IMR-90 (cell line): ENCODE measurements around the gene ANTXR2. TPM values are rescaled to one million over a fixed set of nuclear protein-coding genes. Genes with fewer than 3 reads are reported as not detected.

Source experiments
- ATAC-seq: fragments of 200-7000 bp; cut with Tn5 transposase; 2 replicates; pipeline ENCODE4 v1.9.1; 2020; ENCODE audit warnings: low read depth, mild to moderate bottlenecking, moderate library complexity
- BruUV-seq: library from RNA; stranded (reverse); fragments of 400-500 nt; replicated peaks from 2 replicates; lab custom pipeline; 2021; lab: Mats Ljungman, UMichigan
- CTCF ChIA-PET: fragments of 300-600 bp; formaldehyde crosslinking; extraction: SDS; loops from one replicate; lab custom pipeline; 2021; ENCODE audit warnings: antibody characterized with exemption; lab: Yijun Ruan, JAX
- POLR2A ChIA-PET: fragments of 300-600 bp; sonication (Branson Sonifier 250); formaldehyde crosslinking; loops from one replicate; lab custom pipeline; 2022; ENCODE audit warnings: antibody characterized with exemption; ENCODE audit not compliant: unreplicated experiment; lab: Charles Lee
- DNase-seq: peaks from one replicate; pipeline ENCODE4 v3.0.0; 2013
- H2AFZ ChIP-seq: replicated peaks from 2 replicates; pipeline ENCODE3; 2013; ENCODE audit warnings: low read length, mild to moderate bottlenecking; ENCODE audit not compliant: poor library complexity
- H2AK5ac ChIP-seq: 2 replicates; pipeline ENCODE4 v1.6.1; 2013; ENCODE audit warnings: low read depth, low read length, inconsistent platforms
- H2AK9ac ChIP-seq: replicated peaks from 2 replicates; pipeline ENCODE3; 2013; ENCODE audit warnings: mild to moderate bottlenecking, low read depth, low read length, moderate library complexity; ENCODE audit not compliant: poor library complexity
- H2BK120ac ChIP-seq: 2 replicates; pipeline ENCODE4 v1.6.1; 2013; ENCODE audit warnings: low read depth, low read length, inconsistent platforms
- H2BK15ac ChIP-seq: 3 replicates; pipeline ENCODE4 v1.6.1; 2013; ENCODE audit warnings: low read depth, low read length, inconsistent platforms
- H2BK20ac ChIP-seq: 2 replicates; pipeline ENCODE4 v1.6.1; 2013; ENCODE audit warnings: low read depth, mild to moderate bottlenecking, inconsistent platforms, low read length, moderate library complexity
- H2BK5ac ChIP-seq: 2 replicates; pipeline ENCODE4 v1.6.1; 2013; ENCODE audit warnings: mild to moderate bottlenecking, low read depth, low read length, inconsistent platforms; ENCODE audit not compliant: poor library complexity, severe bottlenecking
- H3K14ac ChIP-seq: replicated peaks from 2 replicates; pipeline ENCODE4 v1.6.1; 2013; ENCODE audit warnings: low read depth, low read length, inconsistent platforms
- H3K18ac ChIP-seq: 2 replicates; pipeline ENCODE4 v1.6.1; 2013; ENCODE audit warnings: low read depth, low read length, control low read depth
- H3K23ac ChIP-seq: 2 replicates; pipeline ENCODE4 v1.6.1; 2013; ENCODE audit warnings: low read depth, low read length, inconsistent platforms
- H3K27ac ChIP-seq: 2 replicates; pipeline ENCODE4 v1.5.1; 2013; ENCODE audit warnings: mild to moderate bottlenecking, control low read depth, low read length; ENCODE audit not compliant: insufficient read depth
- H3K27me3 ChIP-seq: 2 replicates; pipeline ENCODE4 v1.6.1; 2013; ENCODE audit warnings: low read length; ENCODE audit not compliant: control insufficient read depth, insufficient read depth
- H3K36me3 ChIP-seq: 2 replicates; pipeline ENCODE4 v1.6.1; 2013; ENCODE audit warnings: low read length, mixed read lengths; ENCODE audit not compliant: control insufficient read depth, insufficient read depth
- H3K4ac ChIP-seq: 2 replicates; pipeline ENCODE4 v1.6.1; 2013; ENCODE audit warnings: low read depth, low read length, inconsistent platforms
- H3K4me1 ChIP-seq: 2 replicates; pipeline ENCODE4 v1.6.1; 2013; ENCODE audit warnings: low read length, mixed read lengths; ENCODE audit not compliant: control insufficient read depth, insufficient read depth
- H3K4me2 ChIP-seq: 2 replicates; pipeline ENCODE4 v1.6.1; 2013; ENCODE audit warnings: low read depth, mild to moderate bottlenecking, control low read depth, low read length, moderate library complexity
- H3K4me3 ChIP-seq: 2 replicates; pipeline ENCODE4 v1.5.1; 2013; ENCODE audit warnings: low read depth, mild to moderate bottlenecking, control low read depth, low read length, moderate library complexity; ENCODE audit not compliant: insufficient read depth
- H3K56ac ChIP-seq: 2 replicates; pipeline ENCODE4 v1.6.1; 2013; ENCODE audit warnings: low read length, inconsistent platforms; ENCODE audit not compliant: insufficient read depth; ENCODE audit errors: extremely low read depth
- H3K79me1 ChIP-seq, 2 experiments: 2 replicates each; pipeline ENCODE4 v1.6.1; 2013; ENCODE audit warnings: low read length in 2 of 2, inconsistent platforms in 1 of 2, low read depth in 1 of 2
- H3K9ac ChIP-seq: 2 replicates; pipeline ENCODE4 v1.6.1; 2013; ENCODE audit warnings: low read depth, low read length, control low read depth
- H3K9me1 ChIP-seq: 2 replicates; pipeline ENCODE4 v1.6.1; 2013; ENCODE audit warnings: low read length, inconsistent platforms; ENCODE audit not compliant: insufficient read depth
- H3K9me3 ChIP-seq: 2 replicates; pipeline ENCODE4 v1.6.1; 2013; ENCODE audit warnings: low read length; ENCODE audit not compliant: control insufficient read depth, insufficient read depth
- H4K20me1 ChIP-seq: 2 replicates; pipeline ENCODE4 v1.6.1; 2013; ENCODE audit warnings: low read length, inconsistent platforms; ENCODE audit not compliant: insufficient read depth
- H4K5ac ChIP-seq: 2 replicates; pipeline ENCODE4 v1.6.1; 2013; ENCODE audit warnings: mild to moderate bottlenecking, low read depth, low read length, control low read depth
- H4K8ac ChIP-seq, 2 experiments: 2 replicates each; pipeline ENCODE4 v1.6.1; 2013; ENCODE audit warnings: low read depth in 2 of 2, low read length in 2 of 2, control low read depth in 1 of 2, inconsistent platforms in 1 of 2
- H4K91ac ChIP-seq: 2 replicates; pipeline ENCODE4 v1.6.1; 2013; ENCODE audit warnings: low read depth, low read length, inconsistent platforms; ENCODE audit not compliant: insufficient read depth
- MXI1 ChIP-seq: IDR thresholded peaks from 2 replicates; pipeline ENCODE4 v1.6.1; 2012; ENCODE audit warnings: low read depth, mild to moderate bottlenecking, low read length, moderate library complexity, borderline replicate concordance
- RFX5 ChIP-seq: IDR thresholded peaks from 2 replicates; pipeline ENCODE4 v1.8.0; 2012; ENCODE audit warnings: low read depth, mild to moderate bottlenecking, low read length, moderate library complexity
- SMC3 ChIP-seq: fragments of 150-350 bp; IDR thresholded peaks from 2 replicates; pipeline ENCODE4 v1.6.1; 2016; ENCODE audit warnings: low read depth, mild to moderate bottlenecking, antibody characterized with exemption, low read length, moderate library complexity
- WGBS, 2 experiments: methylation state at CpG; one replicate each; pipeline versions ENCODE4 v1.1.5 to v1.1.7; 2013; ENCODE audit warnings: missing lambda C conversion rate in 2 of 2; ENCODE audit not compliant: insufficient read length in 1 of 2; ENCODE audit errors: extremely low coverage in 2 of 2; 5-methylcytosine and 5-hydroxymethylcytosine counted together
- dilution Hi-C: fragments of 300-500 bp; cut with HindIII; formaldehyde crosslinking; loops from one replicate; pipeline ENCODE4 v1.14.3; 2018; ENCODE audit warnings: low sequenced_read_pairs; ENCODE audit not compliant: unreplicated experiment
- in situ Hi-C: fragments of 300-500 bp; cut with MboI; formaldehyde crosslinking; loops from 3 replicates; pipeline ENCODE4 v1.14.3; 2019; ENCODE audit warnings: low sequenced_read_pairs, inconsistent platforms, mixed read lengths
- intact Hi-C: fragments of 100-400 bp; cut with micrococcal nuclease; formaldehyde crosslinking; loops from 2 replicates; pipeline ENCODE4 v1.10.0; 2022
- polyA plus RNA-seq, 3 experiments: library from polyadenylated mRNA; depleted of rRNA; stranded (reverse); fragments of >200 nt; gene quantifications; 2 replicates each; pipeline ENCODE4 v1.2.3, GENCODE V29; 2012; ENCODE audit warnings: low replicate concordance in 1 of 3
- total RNA-seq: library from RNA; depleted of rRNA; stranded (reverse); fragments of >200 nt; gene quantifications from 2 replicates; pipeline ENCODE4 v1.2.3, GENCODE V29; 2012
- TF ChIP-seq, protein P1 (sequence below): fragments of 150-350 bp; IDR thresholded peaks from 2 replicates; pipeline ENCODE4 v1.6.1; 2017; ENCODE audit warnings: mild to moderate bottlenecking, antibody characterized with exemption, low read length, low read depth
- TF ChIP-seq, protein P2 (sequence below): conservative IDR thresholded peaks from 2 replicates; pipeline ENCODE4 v1.5.1; 2012; ENCODE audit warnings: mild to moderate bottlenecking, low read depth, low read length, improper control_type of control experiment

The ANTXR2 gene
- total and polyA plus RNA-seq, 2 of the 4 experiments (the other 2 are of a cell fraction) = 46.8 to 88.5 TPM

DNA sequence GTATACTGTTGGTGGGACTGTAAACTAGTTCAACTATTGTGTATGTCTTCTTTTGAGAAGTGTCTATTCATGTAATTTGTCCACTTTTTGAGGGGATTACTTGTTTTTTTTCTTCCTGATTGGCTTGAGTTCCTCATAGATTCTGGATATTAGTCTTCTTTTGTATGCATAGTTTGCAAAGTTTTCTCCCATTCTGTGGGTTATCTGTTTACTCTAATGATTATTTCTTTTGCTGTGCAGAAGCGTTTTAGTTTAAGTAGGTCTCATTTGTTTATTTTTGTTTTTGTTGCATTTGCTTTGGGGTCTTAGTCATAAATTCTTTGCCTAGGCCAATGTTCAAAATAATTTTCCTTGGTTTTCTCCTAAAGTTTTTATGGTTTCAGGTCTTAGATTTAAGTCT is 26.6 kb upstream of the ANTXR2 start:
- H4K20me1 ChIP-seq = no peaks in the 10 kb centered on the region
- no peak overlapping the region for H3K23ac ChIP-seq
- no peak overlapping the region for H2BK120ac ChIP-seq
- DNase-seq = peak; percentile 31
- no peak overlapping the region for H3K27ac ChIP-seq
- no peak overlapping the region for H3K4me2 ChIP-seq
- no peak overlapping the region for H2AFZ ChIP-seq
- H2AK5ac ChIP-seq = no peak overlapping the region
- peak; percentile 52; the same call in 1 of the 2 replicates for ATAC-seq
- no peak overlapping the region for H3K4ac ChIP-seq
- H3K18ac ChIP-seq = no peak overlapping the region
- BruUV-seq = no TSS peak
- no peaks in the 10 kb centered on the region for H3K27me3 ChIP-seq
- no peak overlapping the region for H4K91ac ChIP-seq
- no peak overlapping the region for H2BK20ac ChIP-seq
- intact Hi-C loops = no loop called here
- H3K4me3 ChIP-seq = no peak overlapping the region
- peaks cover 2% of the 10 kb centered on the region; the same call in 1 of the 2 replicates for H3K4me1 ChIP-seq
- ChIA-PET POLR2A (no interaction called here), CTCF (no interaction called here)
- no peak overlapping the region for H2AK9ac ChIP-seq
- H3K9me1 ChIP-seq = no peaks in the 10 kb centered on the region; the same call in 1 of the 2 replicates
- no peak overlapping the region for H2BK15ac ChIP-seq
- dilution Hi-C loops = no loop called here
- H4K8ac ChIP-seq = no peak overlapping the region
- H3K79me1 ChIP-seq = no peaks in the 10 kb centered on the region
- H3K9ac ChIP-seq = no peak overlapping the region
- H4K5ac ChIP-seq = no peak overlapping the region
- no peaks in the 10 kb centered on the region for H3K36me3 ChIP-seq
- H3K9me3 ChIP-seq = no peaks in the 10 kb centered on the region
- no peak overlapping the region for H2BK5ac ChIP-seq
- in situ Hi-C loops = no loop called here
- WGBS, 2 experiments = no CpG with 5 or more reads among the region's 1 CpG
- H3K14ac ChIP-seq = no peak overlapping the region
- TF ChIP-seq, protein P1, sequence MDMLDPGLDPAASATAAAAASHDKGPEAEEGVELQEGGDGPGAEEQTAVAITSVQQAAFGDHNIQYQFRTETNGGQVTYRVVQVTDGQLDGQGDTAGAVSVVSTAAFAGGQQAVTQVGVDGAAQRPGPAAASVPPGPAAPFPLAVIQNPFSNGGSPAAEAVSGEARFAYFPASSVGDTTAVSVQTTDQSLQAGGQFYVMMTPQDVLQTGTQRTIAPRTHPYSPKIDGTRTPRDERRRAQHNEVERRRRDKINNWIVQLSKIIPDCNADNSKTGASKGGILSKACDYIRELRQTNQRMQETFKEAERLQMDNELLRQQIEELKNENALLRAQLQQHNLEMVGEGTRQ = no peak
- TF ChIP-seq SMC3 = no peak
- no peak for TF ChIP-seq MXI1
- TF ChIP-seq RFX5 = no peak
- TF ChIP-seq, protein P2, sequence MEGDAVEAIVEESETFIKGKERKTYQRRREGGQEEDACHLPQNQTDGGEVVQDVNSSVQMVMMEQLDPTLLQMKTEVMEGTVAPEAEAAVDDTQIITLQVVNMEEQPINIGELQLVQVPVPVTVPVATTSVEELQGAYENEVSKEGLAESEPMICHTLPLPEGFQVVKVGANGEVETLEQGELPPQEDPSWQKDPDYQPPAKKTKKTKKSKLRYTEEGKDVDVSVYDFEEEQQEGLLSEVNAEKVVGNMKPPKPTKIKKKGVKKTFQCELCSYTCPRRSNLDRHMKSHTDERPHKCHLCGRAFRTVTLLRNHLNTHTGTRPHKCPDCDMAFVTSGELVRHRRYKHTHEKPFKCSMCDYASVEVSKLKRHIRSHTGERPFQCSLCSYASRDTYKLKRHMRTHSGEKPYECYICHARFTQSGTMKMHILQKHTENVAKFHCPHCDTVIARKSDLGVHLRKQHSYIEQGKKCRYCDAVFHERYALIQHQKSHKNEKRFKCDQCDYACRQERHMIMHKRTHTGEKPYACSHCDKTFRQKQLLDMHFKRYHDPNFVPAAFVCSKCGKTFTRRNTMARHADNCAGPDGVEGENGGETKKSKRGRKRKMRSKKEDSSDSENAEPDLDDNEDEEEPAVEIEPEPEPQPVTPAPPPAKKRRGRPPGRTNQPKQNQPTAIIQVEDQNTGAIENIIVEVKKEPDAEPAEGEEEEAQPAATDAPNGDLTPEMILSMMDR = no peak
- no peak overlapping the region for H3K56ac ChIP-seq
